ENCODE measurements around the gene ZNF174.
A peak's percentile ranks its signal among the peaks of the same experiment; 100 is the strongest.

Gene ZNF174

DNA sequence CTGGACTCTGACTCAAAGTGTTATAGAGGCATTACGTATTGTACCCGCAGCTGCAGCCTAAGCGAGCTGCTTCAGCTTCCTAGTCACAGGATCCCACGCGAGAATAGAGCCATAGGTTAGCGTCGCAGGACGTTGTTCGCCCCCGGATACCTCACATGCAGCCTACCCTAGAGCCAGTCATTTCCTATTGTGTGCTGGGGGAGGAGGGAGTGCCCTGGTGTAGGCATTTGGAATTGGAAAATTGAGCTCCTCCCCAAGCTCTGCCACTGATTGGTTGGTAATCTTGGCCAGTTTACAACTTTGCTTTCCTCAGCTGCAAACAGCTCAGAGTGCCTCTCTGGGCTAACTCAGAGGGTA lies 43.0 kb downstream of the ZNF174 start:
- DNase-seq: no peak

DNA sequence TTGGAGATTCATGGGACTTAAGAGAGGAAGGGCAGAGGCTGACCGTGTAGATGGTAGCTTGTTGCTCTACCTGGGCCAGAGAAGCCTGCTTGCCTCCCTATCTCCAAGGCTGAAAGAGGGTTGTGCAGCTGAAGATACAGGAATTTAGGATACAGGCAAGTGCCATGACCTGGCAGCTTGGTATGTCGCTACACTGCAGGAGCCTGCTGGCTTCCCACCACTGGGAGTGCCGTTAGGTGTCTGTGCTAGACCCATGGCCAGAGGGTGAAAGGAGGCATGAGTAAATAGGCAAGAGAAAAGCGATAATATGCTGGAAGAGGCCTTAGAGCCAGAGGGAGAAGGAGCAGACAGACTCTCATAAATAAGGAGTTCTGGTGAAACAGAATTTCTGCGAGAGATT lies 53.1 kb downstream of the ZNF174 start:
- DNase-seq: no peak

DNA sequence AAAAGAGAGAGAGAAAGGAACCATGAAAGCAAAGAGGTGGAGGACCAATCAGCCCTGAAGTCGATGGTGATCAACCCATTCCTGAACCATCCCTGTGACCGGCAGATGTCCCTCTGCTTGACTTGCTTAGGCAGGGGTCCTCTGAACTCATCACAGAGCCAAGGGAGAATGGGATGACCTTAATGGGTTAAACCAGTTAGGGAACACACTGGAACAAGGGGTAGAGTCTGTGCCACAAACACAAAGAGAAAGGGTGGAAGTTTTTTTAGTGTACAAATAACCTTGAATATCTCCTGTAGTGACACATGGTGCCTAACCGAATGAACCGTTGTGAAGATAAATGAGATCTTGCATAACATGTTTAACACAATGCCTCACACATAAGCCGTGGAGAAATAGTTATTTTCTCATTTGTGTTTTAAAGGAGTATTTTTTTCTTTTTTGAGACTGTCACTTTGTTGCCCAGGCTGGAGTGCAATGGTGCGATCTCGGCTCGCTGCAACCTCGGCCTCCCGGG lies 53.7 kb downstream of the ZNF174 start:
- no peak for DNase-seq

DNA sequence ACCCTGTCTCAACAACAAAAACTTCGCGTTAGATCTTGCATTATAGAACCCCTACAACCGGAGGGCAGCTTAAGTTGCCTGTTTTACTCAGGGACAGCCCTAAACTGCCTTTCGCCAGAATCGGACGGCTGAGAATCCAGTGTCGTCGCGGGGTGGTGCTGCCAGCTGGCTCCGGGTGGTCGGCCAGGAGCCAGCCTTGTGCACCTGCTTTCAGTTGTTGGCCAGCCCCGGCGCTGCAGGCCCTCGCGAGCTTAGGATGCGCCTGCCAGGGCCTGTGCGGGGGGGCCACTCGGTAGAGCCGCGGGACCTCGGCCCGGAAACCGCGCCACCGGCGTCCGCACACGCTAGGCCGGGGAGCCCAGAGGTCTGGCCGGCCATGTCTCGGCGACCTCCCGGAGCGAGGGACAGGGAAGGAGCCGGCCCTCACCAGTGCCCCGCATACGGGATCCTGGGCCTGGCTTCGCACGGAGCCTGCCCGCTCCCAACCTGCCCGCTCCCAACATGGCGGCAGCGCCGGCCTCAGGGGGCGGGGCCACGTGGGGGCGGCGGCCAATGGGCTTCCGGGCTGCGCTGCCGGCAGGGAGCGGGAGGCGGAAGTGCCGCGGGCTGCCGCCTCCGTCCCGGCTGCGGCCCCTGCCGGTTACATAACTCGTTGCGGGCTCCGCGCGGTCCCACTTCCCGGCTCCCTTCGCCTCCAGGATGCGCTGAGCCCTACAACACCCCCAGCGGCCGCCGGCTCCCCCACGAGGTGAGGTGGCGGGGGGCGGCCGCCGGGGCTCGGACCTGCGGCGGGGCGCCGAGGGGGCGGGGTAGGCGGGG lies 56.6 kb downstream of the ZNF174 start:
- peak; percentile 89 to 94 for DNase-seq

DNA sequence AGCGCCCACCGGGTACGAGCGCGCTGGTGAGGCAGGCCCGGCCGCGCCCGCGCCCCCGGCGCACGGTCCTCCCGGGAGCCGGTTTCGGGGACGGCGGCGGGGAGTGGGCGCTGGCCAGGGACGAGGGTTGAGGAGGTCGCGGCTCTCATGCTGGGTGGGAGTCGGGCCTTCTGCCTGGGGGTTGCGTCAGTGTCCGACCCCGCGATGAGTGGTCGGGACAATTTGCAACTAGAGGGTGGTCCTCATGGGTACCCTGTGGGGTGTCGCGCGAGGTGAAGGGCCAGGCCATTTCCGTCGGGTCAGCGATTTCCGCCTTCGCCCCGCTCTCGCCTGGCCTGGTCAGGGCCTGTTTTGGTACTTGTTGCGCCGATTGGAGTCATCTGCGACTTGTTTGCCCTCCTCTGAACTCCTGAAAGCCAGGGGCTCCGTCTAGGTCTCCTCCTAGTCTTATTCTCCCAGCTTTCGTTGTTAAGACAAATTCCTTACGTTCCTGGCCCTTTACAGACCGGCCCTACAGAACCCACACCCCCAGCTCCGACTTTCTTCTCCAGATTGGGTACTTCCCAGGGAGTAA lies 57.4 kb downstream of the ZNF174 start:
- no peak for DNase-seq

DNA sequence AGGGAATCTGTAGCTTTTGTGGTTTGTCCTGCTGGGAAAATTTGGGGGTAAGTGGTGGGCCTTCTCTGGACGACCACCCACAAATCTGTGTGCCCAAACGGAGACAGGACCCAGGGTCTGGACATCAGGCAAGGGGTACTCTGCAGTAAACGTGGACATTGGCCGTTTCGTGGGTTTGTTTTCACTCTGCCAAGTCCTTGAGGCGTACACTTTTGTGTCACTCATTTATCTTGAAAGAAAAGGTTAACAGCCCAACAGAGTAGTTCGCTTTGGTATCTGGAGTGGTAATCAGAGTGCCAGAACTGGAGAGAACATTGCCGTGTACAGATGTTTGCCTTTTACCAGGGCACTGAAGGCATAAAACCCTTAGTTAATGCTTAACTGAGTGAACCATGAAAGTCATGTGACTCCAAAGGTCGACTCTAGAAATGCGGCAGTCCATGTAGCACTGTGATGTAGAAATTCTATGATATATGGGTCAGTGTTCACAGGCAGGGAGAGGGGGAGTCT lies 57.9 kb downstream of the ZNF174 start:
- DNase-seq: no peak
